IMR-90 (cell line): ENCODE results near the gene SBF1. TPM values are rescaled to one million over a fixed set of nuclear protein-coding genes. Genes with fewer than 3 reads are reported as not detected.

Experiments
- ATAC-seq: fragments of 200-7000 bp; cut with Tn5 transposase; 2 replicates; pipeline ENCODE4 v1.9.1; 2020; ENCODE audit warnings: low read depth, mild to moderate bottlenecking, moderate library complexity
- BruUV-seq: library from RNA; stranded (reverse); fragments of 400-500 nt; replicated peaks from 2 replicates; lab custom pipeline; 2021; lab: Mats Ljungman, UMichigan
- CTCF ChIA-PET: fragments of 300-600 bp; formaldehyde crosslinking; extraction: SDS; loops from one replicate; lab custom pipeline; 2021; ENCODE audit warnings: antibody characterized with exemption; lab: Yijun Ruan, JAX
- POLR2A ChIA-PET: fragments of 300-600 bp; sonication (Branson Sonifier 250); formaldehyde crosslinking; loops from one replicate; lab custom pipeline; 2022; ENCODE audit warnings: antibody characterized with exemption; ENCODE audit not compliant: unreplicated experiment; lab: Charles Lee
- DNase-seq: peaks from one replicate; pipeline ENCODE4 v3.0.0; 2013
- H2AFZ ChIP-seq: replicated peaks from 2 replicates; pipeline ENCODE3; 2013; ENCODE audit warnings: low read length, mild to moderate bottlenecking; ENCODE audit not compliant: poor library complexity
- H2AK5ac ChIP-seq: 2 replicates; pipeline ENCODE4 v1.6.1; 2013; ENCODE audit warnings: low read depth, low read length, inconsistent platforms
- H2AK9ac ChIP-seq: replicated peaks from 2 replicates; pipeline ENCODE3; 2013; ENCODE audit warnings: mild to moderate bottlenecking, low read depth, low read length, moderate library complexity; ENCODE audit not compliant: poor library complexity
- H2BK120ac ChIP-seq: 2 replicates; pipeline ENCODE4 v1.6.1; 2013; ENCODE audit warnings: low read depth, low read length, inconsistent platforms
- H2BK15ac ChIP-seq: 3 replicates; pipeline ENCODE4 v1.6.1; 2013; ENCODE audit warnings: low read depth, low read length, inconsistent platforms
- H2BK20ac ChIP-seq: 2 replicates; pipeline ENCODE4 v1.6.1; 2013; ENCODE audit warnings: low read depth, mild to moderate bottlenecking, inconsistent platforms, low read length, moderate library complexity
- H2BK5ac ChIP-seq: 2 replicates; pipeline ENCODE4 v1.6.1; 2013; ENCODE audit warnings: mild to moderate bottlenecking, low read depth, low read length, inconsistent platforms; ENCODE audit not compliant: poor library complexity, severe bottlenecking
- H3K14ac ChIP-seq: replicated peaks from 2 replicates; pipeline ENCODE4 v1.6.1; 2013; ENCODE audit warnings: low read depth, low read length, inconsistent platforms
- H3K18ac ChIP-seq: 2 replicates; pipeline ENCODE4 v1.6.1; 2013; ENCODE audit warnings: low read depth, low read length, control low read depth
- H3K23ac ChIP-seq: 2 replicates; pipeline ENCODE4 v1.6.1; 2013; ENCODE audit warnings: low read depth, low read length, inconsistent platforms
- H3K27ac ChIP-seq: 2 replicates; pipeline ENCODE4 v1.5.1; 2013; ENCODE audit warnings: mild to moderate bottlenecking, control low read depth, low read length; ENCODE audit not compliant: insufficient read depth
- H3K27me3 ChIP-seq: 2 replicates; pipeline ENCODE4 v1.6.1; 2013; ENCODE audit warnings: low read length; ENCODE audit not compliant: control insufficient read depth, insufficient read depth
- H3K36me3 ChIP-seq: 2 replicates; pipeline ENCODE4 v1.6.1; 2013; ENCODE audit warnings: low read length, mixed read lengths; ENCODE audit not compliant: control insufficient read depth, insufficient read depth
- H3K4ac ChIP-seq: 2 replicates; pipeline ENCODE4 v1.6.1; 2013; ENCODE audit warnings: low read depth, low read length, inconsistent platforms
- H3K4me1 ChIP-seq: 2 replicates; pipeline ENCODE4 v1.6.1; 2013; ENCODE audit warnings: low read length, mixed read lengths; ENCODE audit not compliant: control insufficient read depth, insufficient read depth
- H3K4me2 ChIP-seq: 2 replicates; pipeline ENCODE4 v1.6.1; 2013; ENCODE audit warnings: low read depth, mild to moderate bottlenecking, control low read depth, low read length, moderate library complexity
- H3K4me3 ChIP-seq: 2 replicates; pipeline ENCODE4 v1.5.1; 2013; ENCODE audit warnings: low read depth, mild to moderate bottlenecking, control low read depth, low read length, moderate library complexity; ENCODE audit not compliant: insufficient read depth
- H3K56ac ChIP-seq: 2 replicates; pipeline ENCODE4 v1.6.1; 2013; ENCODE audit warnings: low read length, inconsistent platforms; ENCODE audit not compliant: insufficient read depth; ENCODE audit errors: extremely low read depth
- H3K79me1 ChIP-seq, 2 experiments: 2 replicates each; pipeline ENCODE4 v1.6.1; 2013; ENCODE audit warnings: low read length in 2 of 2, inconsistent platforms in 1 of 2, low read depth in 1 of 2
- H3K9ac ChIP-seq: 2 replicates; pipeline ENCODE4 v1.6.1; 2013; ENCODE audit warnings: low read depth, low read length, control low read depth
- H3K9me1 ChIP-seq: 2 replicates; pipeline ENCODE4 v1.6.1; 2013; ENCODE audit warnings: low read length, inconsistent platforms; ENCODE audit not compliant: insufficient read depth
- H3K9me3 ChIP-seq: 2 replicates; pipeline ENCODE4 v1.6.1; 2013; ENCODE audit warnings: low read length; ENCODE audit not compliant: control insufficient read depth, insufficient read depth
- H4K20me1 ChIP-seq: 2 replicates; pipeline ENCODE4 v1.6.1; 2013; ENCODE audit warnings: low read length, inconsistent platforms; ENCODE audit not compliant: insufficient read depth
- H4K5ac ChIP-seq: 2 replicates; pipeline ENCODE4 v1.6.1; 2013; ENCODE audit warnings: mild to moderate bottlenecking, low read depth, low read length, control low read depth
- H4K8ac ChIP-seq, 2 experiments: 2 replicates each; pipeline ENCODE4 v1.6.1; 2013; ENCODE audit warnings: low read depth in 2 of 2, low read length in 2 of 2, control low read depth in 1 of 2, inconsistent platforms in 1 of 2
- H4K91ac ChIP-seq: 2 replicates; pipeline ENCODE4 v1.6.1; 2013; ENCODE audit warnings: low read depth, low read length, inconsistent platforms; ENCODE audit not compliant: insufficient read depth
- BHLHE40 ChIP-seq: fragments of 150-350 bp; IDR thresholded peaks from 2 replicates; pipeline ENCODE4 v1.6.1; 2016; ENCODE audit warnings: mild to moderate bottlenecking, low read depth, low read length
- CHD1 ChIP-seq: IDR thresholded peaks from 2 replicates; pipeline ENCODE4 v1.6.1; 2012; ENCODE audit warnings: low read depth, low read length, improper control_type of control experiment
- MAFK ChIP-seq: IDR thresholded peaks from 2 replicates; pipeline ENCODE4 v1.6.1; 2012; ENCODE audit warnings: low read depth, low read length, improper control_type of control experiment
- POLR2A ChIP-seq: IDR thresholded peaks from 2 replicates; pipeline ENCODE4 v1.6.1; 2012; ENCODE audit warnings: mild to moderate bottlenecking, low read depth, low read length
- WGBS, 2 experiments: methylation state at CpG; one replicate each; pipeline versions ENCODE4 v1.1.5 to v1.1.7; 2013; ENCODE audit warnings: missing lambda C conversion rate in 2 of 2; ENCODE audit not compliant: insufficient read length in 1 of 2; ENCODE audit errors: extremely low coverage in 2 of 2; 5-methylcytosine and 5-hydroxymethylcytosine counted together
- dilution Hi-C: fragments of 300-500 bp; cut with HindIII; formaldehyde crosslinking; loops from one replicate; pipeline ENCODE4 v1.14.3; 2018; ENCODE audit warnings: low sequenced_read_pairs; ENCODE audit not compliant: unreplicated experiment
- in situ Hi-C: fragments of 300-500 bp; cut with MboI; formaldehyde crosslinking; loops from 3 replicates; pipeline ENCODE4 v1.14.3; 2019; ENCODE audit warnings: low sequenced_read_pairs, inconsistent platforms, mixed read lengths
- intact Hi-C: fragments of 100-400 bp; cut with micrococcal nuclease; formaldehyde crosslinking; loops from 2 replicates; pipeline ENCODE4 v1.10.0; 2022
- polyA plus RNA-seq, 3 experiments: library from polyadenylated mRNA; depleted of rRNA; stranded (reverse); fragments of >200 nt; gene quantifications; 2 replicates each; pipeline ENCODE4 v1.2.3, GENCODE V29; 2012; ENCODE audit warnings: low replicate concordance in 1 of 3
- total RNA-seq: library from RNA; depleted of rRNA; stranded (reverse); fragments of >200 nt; gene quantifications from 2 replicates; pipeline ENCODE4 v1.2.3, GENCODE V29; 2012
- TF ChIP-seq, protein P1 (sequence below): conservative IDR thresholded peaks from 2 replicates; pipeline ENCODE4 v1.5.1; 2012; ENCODE audit warnings: mild to moderate bottlenecking, low read depth, low read length, improper control_type of control experiment
- TF ChIP-seq, protein P2 (sequence below): fragments of 150-350 bp; IDR thresholded peaks from 2 replicates; pipeline ENCODE4 v1.6.1; 2017; ENCODE audit warnings: mild to moderate bottlenecking, antibody characterized with exemption, low read length, low read depth

Gene SBF1
- total and polyA plus RNA-seq, 2 of the 4 experiments (the other 2 are of a cell fraction): 21.5 to 33.2 TPM

DNA sequence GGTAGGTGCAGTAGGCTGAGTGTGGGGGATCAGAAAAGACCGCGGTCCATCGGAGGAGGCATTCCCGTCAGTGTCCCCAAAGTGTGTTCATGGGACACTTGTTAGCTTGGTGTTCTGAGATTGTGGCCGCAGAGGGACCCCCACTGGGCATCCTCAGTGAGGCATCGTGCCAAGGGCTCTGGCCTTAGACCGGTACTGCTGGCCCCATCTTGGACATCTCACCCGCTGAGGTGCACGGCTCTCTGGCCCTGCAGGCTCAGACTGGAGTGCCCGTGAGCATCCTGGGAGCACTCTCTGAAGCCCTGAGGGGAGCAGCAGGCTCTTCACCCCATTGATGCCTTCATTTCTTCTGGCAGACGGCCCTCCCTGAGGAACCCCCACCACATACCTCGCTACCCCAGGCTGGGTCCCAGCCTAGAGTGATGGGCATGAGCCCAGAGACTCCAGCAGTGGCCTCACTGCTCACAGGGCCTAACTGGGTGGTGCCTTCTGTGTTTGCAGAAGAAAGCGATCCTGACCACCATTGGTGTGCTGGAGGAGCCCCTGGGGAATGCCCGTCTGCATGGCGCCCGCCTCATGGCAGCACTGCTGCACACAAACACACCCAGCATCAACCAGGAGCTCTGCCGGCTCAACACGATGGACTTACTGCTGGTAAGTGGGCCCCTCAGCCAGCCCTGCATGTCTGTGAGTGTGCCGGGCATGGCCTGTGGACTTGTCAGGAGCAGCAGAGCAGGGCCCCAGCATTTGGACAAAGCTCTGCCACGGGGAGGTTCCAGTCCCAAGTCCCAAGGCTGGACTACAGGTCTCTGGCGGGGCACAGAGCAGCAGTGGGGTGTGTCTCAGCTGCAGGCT, 51.6 kb downstream of the SBF1 start:
- H3K4me3 ChIP-seq: no peak overlapping the region
- no peak overlapping the region for H3K4me2 ChIP-seq
- H3K79me1 ChIP-seq: peaks cover 6 to 7% of the 10 kb centered on the region in 2 experiments
- no peak overlapping the region for H4K91ac ChIP-seq
- H3K27me3 ChIP-seq: no peaks in the 10 kb centered on the region
- ATAC-seq (no peak), DNase-seq (no peak)
- no peak overlapping the region for H2AK9ac ChIP-seq
- BruUV-seq: no TSS peak
- H4K20me1 ChIP-seq: peaks cover 11% of the 10 kb centered on the region
- in situ Hi-C loops (no loop called here), intact Hi-C loops (no loop called here), dilution Hi-C loops (no loop called here)
- H3K14ac ChIP-seq: no peak overlapping the region
- H3K36me3 ChIP-seq: peaks cover 56% of the 10 kb centered on the region
- H3K9me1 ChIP-seq: no peaks in the 10 kb centered on the region; the same call in 1 of the 2 replicates
- H2BK5ac ChIP-seq: no peak overlapping the region
- no peak overlapping the region for H2BK120ac ChIP-seq
- TF ChIP-seq CHD1 (no peak), BHLHE40 (no peak), MAFK (no peak), POLR2A (no peak)
- TF ChIP-seq, protein P1, sequence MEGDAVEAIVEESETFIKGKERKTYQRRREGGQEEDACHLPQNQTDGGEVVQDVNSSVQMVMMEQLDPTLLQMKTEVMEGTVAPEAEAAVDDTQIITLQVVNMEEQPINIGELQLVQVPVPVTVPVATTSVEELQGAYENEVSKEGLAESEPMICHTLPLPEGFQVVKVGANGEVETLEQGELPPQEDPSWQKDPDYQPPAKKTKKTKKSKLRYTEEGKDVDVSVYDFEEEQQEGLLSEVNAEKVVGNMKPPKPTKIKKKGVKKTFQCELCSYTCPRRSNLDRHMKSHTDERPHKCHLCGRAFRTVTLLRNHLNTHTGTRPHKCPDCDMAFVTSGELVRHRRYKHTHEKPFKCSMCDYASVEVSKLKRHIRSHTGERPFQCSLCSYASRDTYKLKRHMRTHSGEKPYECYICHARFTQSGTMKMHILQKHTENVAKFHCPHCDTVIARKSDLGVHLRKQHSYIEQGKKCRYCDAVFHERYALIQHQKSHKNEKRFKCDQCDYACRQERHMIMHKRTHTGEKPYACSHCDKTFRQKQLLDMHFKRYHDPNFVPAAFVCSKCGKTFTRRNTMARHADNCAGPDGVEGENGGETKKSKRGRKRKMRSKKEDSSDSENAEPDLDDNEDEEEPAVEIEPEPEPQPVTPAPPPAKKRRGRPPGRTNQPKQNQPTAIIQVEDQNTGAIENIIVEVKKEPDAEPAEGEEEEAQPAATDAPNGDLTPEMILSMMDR: no peak
- TF ChIP-seq, protein P2, sequence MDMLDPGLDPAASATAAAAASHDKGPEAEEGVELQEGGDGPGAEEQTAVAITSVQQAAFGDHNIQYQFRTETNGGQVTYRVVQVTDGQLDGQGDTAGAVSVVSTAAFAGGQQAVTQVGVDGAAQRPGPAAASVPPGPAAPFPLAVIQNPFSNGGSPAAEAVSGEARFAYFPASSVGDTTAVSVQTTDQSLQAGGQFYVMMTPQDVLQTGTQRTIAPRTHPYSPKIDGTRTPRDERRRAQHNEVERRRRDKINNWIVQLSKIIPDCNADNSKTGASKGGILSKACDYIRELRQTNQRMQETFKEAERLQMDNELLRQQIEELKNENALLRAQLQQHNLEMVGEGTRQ: no peak
- H2BK20ac ChIP-seq: no peak overlapping the region
- H2AFZ ChIP-seq: no peak overlapping the region
- H3K27ac ChIP-seq: no peak overlapping the region
- H3K9me3 ChIP-seq: no peaks in the 10 kb centered on the region
- POLR2A ChIA-PET: interaction anchor here (0.6 kb wide), 1 partner anchor 85 kb away, joined by 3 read pairs; the partner anchor contains the start of gene LMF2
- CTCF ChIA-PET: no interaction called here
- no peak overlapping the region for H4K8ac ChIP-seq
- H3K4ac ChIP-seq: no peak overlapping the region
- no peaks in the 10 kb centered on the region for H3K4me1 ChIP-seq
- H3K56ac ChIP-seq: no peak overlapping the region
- no peak overlapping the region for H3K23ac ChIP-seq
- no peak overlapping the region for H4K5ac ChIP-seq
- H3K18ac ChIP-seq: no peak overlapping the region
- no peak overlapping the region for H2AK5ac ChIP-seq
- H2BK15ac ChIP-seq: no peak overlapping the region
- 91% methylated on average over 10 of the region's 21 CpGs; no CpG with 5 or more reads in 1 of the 2 experiments for whole genome bisulfite sequencing, 2 experiments
- H3K9ac ChIP-seq: no peak overlapping the region
